ENCODE measurements around the gene AGPAT2. TPM values are rescaled to one million over a fixed set of nuclear protein-coding genes. Genes with fewer than 3 reads are reported as not detected.

AGPAT2 gene
- total RNA-seq, 1 donor from 2014 or later: 19.0 TPM

DNA sequence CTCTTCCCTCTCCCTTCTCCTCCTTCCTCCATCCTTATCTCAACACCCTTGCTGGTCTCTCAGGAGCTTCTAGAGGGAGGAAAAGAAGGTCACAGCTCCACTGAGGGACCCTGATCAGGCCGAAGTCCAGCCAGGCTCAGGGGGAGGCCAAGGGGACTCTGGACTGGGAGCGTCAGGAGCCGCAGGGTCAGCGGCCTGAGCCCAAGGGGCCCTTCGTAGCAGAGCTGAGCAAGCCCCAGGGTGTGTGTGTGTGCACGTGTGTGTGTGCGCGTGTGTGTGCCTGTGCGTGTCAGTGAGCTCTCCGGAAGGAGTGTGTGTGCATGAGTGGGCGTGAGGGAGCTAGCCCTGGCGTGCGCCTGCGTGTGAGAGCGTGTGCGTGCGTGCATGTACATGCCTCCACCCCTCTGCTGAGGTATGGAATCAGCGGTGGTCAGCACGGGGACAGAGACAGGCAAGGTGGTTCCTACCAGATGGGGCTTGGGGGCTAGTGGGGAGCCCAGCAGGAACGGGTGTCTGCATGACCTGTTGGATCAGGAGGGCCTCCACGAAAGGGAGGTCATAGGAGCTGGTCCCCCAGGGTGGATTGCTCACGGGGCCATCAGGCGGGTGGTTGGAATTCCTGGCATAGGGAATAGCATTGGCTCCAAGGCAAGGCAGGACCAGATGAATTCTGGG is 10.0 kb upstream of the AGPAT2 start:
- Mint-ChIP-seq H3K9me3 (no peaks in the 10 kb centered on the region), H3K4me1 (peaks cover 23% of the 10 kb centered on the region), H3K27me3 (ENCODE audit: low read depth) (peaks cover 8% of the 10 kb centered on the region), H3K36me3 (ENCODE audit: low read depth) (no peaks in the 10 kb centered on the region), H3K27ac (ENCODE audit: unreplicated experiment) (peak overlapping the region; percentile 86), H3K4me3 (peak overlapping the region; percentile 55)
- TF ChIP-seq, protein P1, sequence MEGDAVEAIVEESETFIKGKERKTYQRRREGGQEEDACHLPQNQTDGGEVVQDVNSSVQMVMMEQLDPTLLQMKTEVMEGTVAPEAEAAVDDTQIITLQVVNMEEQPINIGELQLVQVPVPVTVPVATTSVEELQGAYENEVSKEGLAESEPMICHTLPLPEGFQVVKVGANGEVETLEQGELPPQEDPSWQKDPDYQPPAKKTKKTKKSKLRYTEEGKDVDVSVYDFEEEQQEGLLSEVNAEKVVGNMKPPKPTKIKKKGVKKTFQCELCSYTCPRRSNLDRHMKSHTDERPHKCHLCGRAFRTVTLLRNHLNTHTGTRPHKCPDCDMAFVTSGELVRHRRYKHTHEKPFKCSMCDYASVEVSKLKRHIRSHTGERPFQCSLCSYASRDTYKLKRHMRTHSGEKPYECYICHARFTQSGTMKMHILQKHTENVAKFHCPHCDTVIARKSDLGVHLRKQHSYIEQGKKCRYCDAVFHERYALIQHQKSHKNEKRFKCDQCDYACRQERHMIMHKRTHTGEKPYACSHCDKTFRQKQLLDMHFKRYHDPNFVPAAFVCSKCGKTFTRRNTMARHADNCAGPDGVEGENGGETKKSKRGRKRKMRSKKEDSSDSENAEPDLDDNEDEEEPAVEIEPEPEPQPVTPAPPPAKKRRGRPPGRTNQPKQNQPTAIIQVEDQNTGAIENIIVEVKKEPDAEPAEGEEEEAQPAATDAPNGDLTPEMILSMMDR (conservative IDR thresholded peaks at IDR 0.05): no peak
- no peak for DNase-seq (ENCODE audit: low read depth, low spot score)

DNA sequence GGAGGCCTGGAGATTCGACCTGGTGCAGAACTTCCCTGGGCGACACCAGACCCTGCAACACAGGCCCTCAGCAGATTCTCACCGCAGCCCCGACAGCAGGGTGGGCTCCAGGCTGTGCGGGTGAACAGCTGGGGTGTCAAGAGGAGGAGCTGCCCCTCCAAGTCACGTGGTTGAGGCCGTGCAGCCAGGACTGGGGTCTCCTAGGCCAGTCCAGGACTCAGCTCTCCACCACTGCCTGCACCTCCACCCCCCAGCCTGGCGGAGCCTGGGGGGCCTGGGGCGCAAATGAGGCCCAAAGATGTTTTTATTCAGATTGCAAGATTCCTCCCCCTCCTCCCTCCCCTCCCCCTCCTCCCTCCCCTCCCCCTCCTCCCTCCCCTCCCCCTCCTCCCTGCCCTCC is 9.2 kb upstream of the AGPAT2 start:
- TF ChIP-seq, protein P1 (conservative IDR thresholded peaks at IDR 0.05): no peak
- H3K27me3 Mint-ChIP-seq (ENCODE audit: low read depth): peaks cover 5% of the 10 kb centered on the region
- peaks cover 23% of the 10 kb centered on the region for H3K4me1 Mint-ChIP-seq
- H3K9me3 Mint-ChIP-seq: no peaks in the 10 kb centered on the region
- DNase-seq (ENCODE audit: low read depth, low spot score): no peak
- H3K4me3 Mint-ChIP-seq: no peak overlapping the region
- no peak overlapping the region for H3K27ac Mint-ChIP-seq (ENCODE audit: unreplicated experiment)
- no peaks in the 10 kb centered on the region for H3K36me3 Mint-ChIP-seq (ENCODE audit: low read depth)

DNA sequence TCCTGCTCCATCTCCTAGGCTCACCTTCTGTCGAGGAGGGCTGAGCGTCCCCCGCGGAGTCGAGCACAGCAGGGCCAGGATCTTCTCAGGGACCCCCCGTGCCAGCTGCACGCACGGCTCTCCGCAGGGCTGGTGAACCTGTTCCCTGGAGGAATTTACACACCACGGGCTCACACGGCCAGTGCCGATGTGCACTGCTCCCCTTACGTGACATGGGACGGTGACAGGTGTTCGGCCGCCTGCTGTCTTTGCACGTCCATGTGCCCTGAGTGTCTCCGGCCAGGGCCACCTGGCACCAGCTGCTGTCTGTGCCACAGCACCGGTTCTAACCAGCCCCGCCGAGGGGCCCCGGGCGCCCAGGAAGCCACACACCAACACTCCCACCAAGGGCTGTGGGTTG is 8.7 kb upstream of the AGPAT2 start:
- H3K27me3 Mint-ChIP-seq (ENCODE audit: low read depth): peaks cover 2% of the 10 kb centered on the region

DNA sequence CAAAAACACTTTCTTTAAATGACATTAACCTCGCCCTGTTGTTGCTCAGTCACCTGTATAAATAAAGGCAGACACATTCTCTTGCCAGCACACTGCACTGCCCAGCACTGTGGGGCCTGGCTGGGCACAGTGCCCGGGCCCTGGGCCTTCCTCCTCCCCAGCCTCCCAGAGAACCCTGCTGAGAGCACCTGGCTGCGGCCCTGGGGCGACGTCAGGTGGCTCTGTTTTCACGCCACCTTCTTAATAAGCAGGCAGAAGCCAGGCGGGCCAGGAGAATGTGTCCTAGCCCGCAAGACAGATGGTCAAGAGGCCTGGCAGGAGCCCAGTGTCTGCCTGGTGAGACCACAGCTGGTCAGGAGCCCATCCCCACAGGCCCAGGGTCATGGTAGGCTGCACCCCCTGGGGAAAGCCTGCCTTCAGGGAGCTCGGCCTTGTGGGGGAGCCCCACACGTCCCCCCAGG is 8.2 kb upstream of the AGPAT2 start:
- Mint-ChIP-seq H3K9me3 (no peaks in the 10 kb centered on the region), H3K4me3 (no peak overlapping the region), H3K4me1 (peaks cover 23% of the 10 kb centered on the region), H3K36me3 (ENCODE audit: low read depth) (no peaks in the 10 kb centered on the region), H3K27me3 (ENCODE audit: low read depth) (peaks cover 2% of the 10 kb centered on the region), H3K27ac (ENCODE audit: unreplicated experiment) (no peak overlapping the region)
- TF ChIP-seq, protein P1 (conservative IDR thresholded peaks at IDR 0.05): no peak
- no peak for DNase-seq (ENCODE audit: low read depth, low spot score)

More for the DNA sequence above, 8.7 kb upstream of the AGPAT2 start:
- TF ChIP-seq, protein P1 (conservative IDR thresholded peaks at IDR 0.05): no peak
- Mint-ChIP-seq H3K9me3 (no peaks in the 10 kb centered on the region), H3K4me1 (peaks cover 23% of the 10 kb centered on the region), H3K27ac (ENCODE audit: unreplicated experiment) (no peak overlapping the region), H3K4me3 (no peak overlapping the region), H3K36me3 (ENCODE audit: low read depth) (no peaks in the 10 kb centered on the region)
- DNase-seq (ENCODE audit: low read depth, low spot score): no peak

DNA sequence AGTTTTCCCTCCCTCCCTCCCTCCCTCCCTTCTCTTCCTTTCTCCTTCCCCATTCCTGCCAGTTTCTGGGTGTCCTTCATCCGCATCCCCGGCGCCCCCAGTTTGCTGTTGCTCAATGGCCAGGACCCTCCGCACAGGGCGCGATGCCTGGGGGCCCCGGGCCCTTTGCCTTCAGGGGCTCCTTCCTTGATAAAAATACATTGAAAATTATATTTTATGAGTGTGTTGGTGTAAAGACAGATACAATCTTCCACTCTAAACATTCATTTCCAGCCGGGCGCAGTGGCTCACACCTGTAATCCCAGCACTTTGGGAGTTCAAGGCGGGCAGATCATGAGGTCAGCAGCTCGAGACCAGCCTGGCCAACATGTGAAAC is 7.6 kb upstream of the AGPAT2 start:
- no peaks in the 10 kb centered on the region for H3K9me3 Mint-ChIP-seq
- TF ChIP-seq, protein P1 (conservative IDR thresholded peaks at IDR 0.05): no peak
- no peak overlapping the region for H3K4me3 Mint-ChIP-seq
- peaks cover 23% of the 10 kb centered on the region for H3K4me1 Mint-ChIP-seq
- H3K27ac Mint-ChIP-seq (ENCODE audit: unreplicated experiment): no peak overlapping the region
- H3K27me3 Mint-ChIP-seq (ENCODE audit: low read depth): peaks cover 2% of the 10 kb centered on the region
- DNase-seq (ENCODE audit: low read depth, low spot score): no peak
- no peaks in the 10 kb centered on the region for H3K36me3 Mint-ChIP-seq (ENCODE audit: low read depth)

Data from neural crest cell (in vitro differentiated cells).